Breast epithelium (tissue), 3 donors: ENCODE data around the gene USP11.

Experiments used
- POLR2A ChIP-seq: fragments of 450-650 bp; IDR thresholded peaks from one replicate; pipeline ENCODE4 v1.6.1; 2016; ENCODE audit warnings: antibody characterized with exemption, mild to moderate bottlenecking, moderate library complexity
- POLR2AphosphoS5 ChIP-seq, 3 donors: sonication (generic); formaldehyde crosslinking; IDR thresholded peaks; one replicate each; pipeline ENCODE4 v1.6.1; 2017; ENCODE audit warnings: antibody characterized with exemption in 3 of 3
- TF ChIP-seq, protein P1 (sequence below), 3 donors: fragments of 450-650 bp; IDR thresholded peaks; one replicate each; pipeline ENCODE4 v1.5.1; 2016 to 2017; ENCODE audit warnings: antibody characterized with exemption in 3 of 3, mild to moderate bottlenecking in 3 of 3, moderate library complexity in 3 of 3

DNA sequence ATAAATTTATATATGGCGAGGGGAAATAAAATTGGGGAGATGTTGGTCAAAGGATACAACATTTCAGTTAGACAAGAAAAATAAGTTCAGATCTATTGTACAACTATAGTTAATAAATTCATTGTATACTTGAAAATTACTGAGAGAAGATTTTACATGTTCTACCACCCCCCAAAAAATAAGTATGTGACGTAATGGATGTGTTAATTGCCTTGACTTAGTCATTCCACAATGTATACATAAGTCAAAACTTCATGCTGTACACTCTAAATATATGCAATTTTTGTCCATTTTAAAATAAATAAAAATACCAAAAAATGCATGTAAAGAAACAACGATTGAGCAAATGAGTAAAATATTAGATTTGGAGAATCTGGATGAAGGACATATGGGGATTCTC lies 1.8 kb downstream of the USP11 start:
- TF ChIP-seq, protein P1, sequence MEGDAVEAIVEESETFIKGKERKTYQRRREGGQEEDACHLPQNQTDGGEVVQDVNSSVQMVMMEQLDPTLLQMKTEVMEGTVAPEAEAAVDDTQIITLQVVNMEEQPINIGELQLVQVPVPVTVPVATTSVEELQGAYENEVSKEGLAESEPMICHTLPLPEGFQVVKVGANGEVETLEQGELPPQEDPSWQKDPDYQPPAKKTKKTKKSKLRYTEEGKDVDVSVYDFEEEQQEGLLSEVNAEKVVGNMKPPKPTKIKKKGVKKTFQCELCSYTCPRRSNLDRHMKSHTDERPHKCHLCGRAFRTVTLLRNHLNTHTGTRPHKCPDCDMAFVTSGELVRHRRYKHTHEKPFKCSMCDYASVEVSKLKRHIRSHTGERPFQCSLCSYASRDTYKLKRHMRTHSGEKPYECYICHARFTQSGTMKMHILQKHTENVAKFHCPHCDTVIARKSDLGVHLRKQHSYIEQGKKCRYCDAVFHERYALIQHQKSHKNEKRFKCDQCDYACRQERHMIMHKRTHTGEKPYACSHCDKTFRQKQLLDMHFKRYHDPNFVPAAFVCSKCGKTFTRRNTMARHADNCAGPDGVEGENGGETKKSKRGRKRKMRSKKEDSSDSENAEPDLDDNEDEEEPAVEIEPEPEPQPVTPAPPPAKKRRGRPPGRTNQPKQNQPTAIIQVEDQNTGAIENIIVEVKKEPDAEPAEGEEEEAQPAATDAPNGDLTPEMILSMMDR (IDR thresholded peaks at IDR 0.05), result no peak
- TF ChIP-seq POLR2AphosphoS5 (IDR thresholded peaks at IDR 0.05) (no peak), POLR2A (no peak)
